HEK293T (cell line): ENCODE measurements around the gene OTUB2.

Source experiments
- ARNT ChIP-seq: fragments of 450-650 bp; IDR thresholded peaks from 2 replicates; pipeline ENCODE4 v1.6.1; 2017; ENCODE audit warnings: mild to moderate bottlenecking
- BHLHE40 ChIP-seq: fragments of 450-650 bp; IDR thresholded peaks from 2 replicates; pipeline ENCODE4 v1.6.1; 2016; ENCODE audit warnings: mild to moderate bottlenecking, moderate library complexity, borderline replicate concordance
- CTBP1 ChIP-seq: fragments of 450-650 bp; IDR thresholded peaks from 2 replicates; pipeline ENCODE4 v1.6.1; 2016; ENCODE audit warnings: borderline replicate concordance
- ELF4 ChIP-seq: fragments of 450-650 bp; IDR thresholded peaks from 2 replicates; pipeline ENCODE4 v1.6.1; 2017; ENCODE audit warnings: antibody characterized with exemption
- FOXA1 ChIP-seq: fragments of 450-650 bp; IDR thresholded peaks from 2 replicates; pipeline ENCODE4 v1.6.1; 2016; ENCODE audit warnings: mild to moderate bottlenecking
- FOXK2 ChIP-seq: fragments of 450-650 bp; IDR thresholded peaks from 2 replicates; pipeline ENCODE4 v1.6.1; 2016; ENCODE audit warnings: mild to moderate bottlenecking
- FOXM1 ChIP-seq: fragments of 450-650 bp; IDR thresholded peaks from 2 replicates; pipeline ENCODE4 v1.6.1; 2017; ENCODE audit warnings: mild to moderate bottlenecking, borderline replicate concordance
- HDGF ChIP-seq: fragments of 450-650 bp; IDR thresholded peaks from 2 replicates; pipeline ENCODE4 v1.6.1; 2017; ENCODE audit warnings: antibody characterized with exemption, borderline replicate concordance
- LEF1 ChIP-seq: fragments of 450-650 bp; IDR thresholded peaks from 2 replicates; pipeline ENCODE4 v1.6.1; 2017; ENCODE audit warnings: mild to moderate bottlenecking, borderline replicate concordance
- NFRKB ChIP-seq: fragments of 450-650 bp; IDR thresholded peaks from 2 replicates; pipeline ENCODE4 v1.6.1; 2016; ENCODE audit warnings: mild to moderate bottlenecking, moderate library complexity
- SP1 ChIP-seq: fragments of 450-650 bp; IDR thresholded peaks from 2 replicates; pipeline ENCODE4 v1.6.1; 2017
- ZNF384 ChIP-seq: fragments of 450-650 bp; IDR thresholded peaks from 2 replicates; pipeline ENCODE4 v1.6.1; 2016

GRCh38 chr14:94037954-94038353, 11.8 kb downstream of the OTUB2 start:
- TF ChIP-seq CTBP1, result no peak
- TF ChIP-seq SP1, result no peak
- TF ChIP-seq ELF4, result no peak
- TF ChIP-seq ARNT, result no peak
- no peak for TF ChIP-seq FOXK2
- TF ChIP-seq FOXM1, result no peak
- no peak for TF ChIP-seq HDGF
- no peak for TF ChIP-seq BHLHE40
- no peak for TF ChIP-seq LEF1
- no peak for TF ChIP-seq ZNF384
- TF ChIP-seq FOXA1, result no peak
- no peak for TF ChIP-seq NFRKB
